ENCODE data around the gene SMARCE1.

The SMARCE1 gene

DNA sequence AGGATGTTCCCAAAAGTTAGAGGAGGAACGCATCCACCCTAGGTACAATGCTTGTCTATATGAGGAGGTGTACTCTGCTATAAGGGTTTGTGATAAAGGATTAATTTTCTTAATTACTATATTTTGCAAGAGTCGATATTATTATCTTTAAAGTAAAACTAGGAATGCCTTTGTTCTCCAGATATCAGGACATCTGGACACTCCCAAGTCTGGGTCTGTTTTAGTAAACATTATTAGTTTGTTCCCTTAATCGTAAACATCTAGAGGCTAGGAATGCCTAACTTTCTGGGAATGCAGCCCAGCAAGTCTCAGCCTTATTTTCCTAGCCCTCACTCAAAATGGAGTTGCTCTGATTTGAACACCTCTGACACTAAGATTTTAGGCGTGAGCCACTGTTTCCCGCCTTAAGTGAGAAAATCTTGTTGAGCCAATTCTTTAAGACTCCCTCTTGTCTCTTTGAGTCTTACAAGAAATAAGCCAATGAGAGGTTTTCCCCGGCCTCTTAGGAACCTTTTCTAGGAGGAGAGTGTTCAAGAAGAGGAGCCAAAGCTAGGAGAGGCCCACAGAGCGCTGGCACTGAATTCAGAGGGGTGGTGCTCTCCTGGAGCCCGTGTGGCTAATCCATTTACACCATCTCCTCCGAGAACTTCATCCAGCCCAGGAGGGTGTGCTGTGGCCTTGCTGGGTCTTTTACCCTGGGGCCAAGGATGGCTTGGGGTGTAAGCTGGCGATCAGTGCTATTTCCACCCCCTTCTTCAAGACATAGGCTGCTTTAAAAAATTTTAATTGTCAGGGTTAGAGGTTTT is 40.9 kb downstream of the SMARCE1 start:
- no peak for TF ChIP-seq CTCF (IDR thresholded peaks at IDR 0.05; ENCODE audit: poor library complexity, severe bottlenecking)
- Histone ChIP-seq H3K4me3 (ENCODE audit: severe bottlenecking) (no peak overlapping the region), H3K27me3 (ENCODE audit: insufficient read depth, poor library complexity, severe bottlenecking) (no peaks in the 10 kb centered on the region), H3K9me3 (ENCODE audit: severe bottlenecking) (no peaks in the 10 kb centered on the region), H3K36me3 (ENCODE audit: low read depth) (no peaks in the 10 kb centered on the region), H3K4me1 (ENCODE audit: insufficient read depth, poor library complexity, severe bottlenecking) (no peaks in the 10 kb centered on the region), H3K27ac (ENCODE audit: poor library complexity, severe bottlenecking) (no peak overlapping the region)
- ATAC-seq (ENCODE audit: low read depth) (no peak), DNase-seq (ENCODE audit: low spot score) (no peak)

DNA sequence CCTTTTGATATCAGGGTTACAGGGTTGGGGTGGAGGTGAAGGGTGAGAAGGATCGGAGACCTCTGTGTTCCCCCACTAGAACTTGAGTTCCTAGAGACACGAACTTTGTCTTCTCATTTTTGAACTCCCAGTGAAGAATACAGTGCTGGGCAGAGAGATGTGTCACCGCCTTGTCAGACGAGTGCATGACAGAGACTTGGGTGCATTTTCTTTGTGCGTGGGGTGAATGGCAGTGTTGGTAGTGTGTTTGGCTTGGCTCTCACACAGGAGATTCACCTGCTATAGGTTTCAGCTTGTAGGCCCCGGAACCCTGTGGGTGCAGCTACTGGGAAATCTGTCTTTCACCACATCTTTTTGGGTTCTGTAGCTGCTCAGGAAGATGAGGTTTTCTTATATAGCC is 42.3 kb downstream of the SMARCE1 start:
- Histone ChIP-seq H3K27ac (ENCODE audit: poor library complexity, severe bottlenecking) (no peak overlapping the region), H3K9me3 (ENCODE audit: severe bottlenecking) (no peaks in the 10 kb centered on the region), H3K4me3 (ENCODE audit: severe bottlenecking) (no peak overlapping the region), H3K4me1 (ENCODE audit: insufficient read depth, poor library complexity, severe bottlenecking) (no peaks in the 10 kb centered on the region), H3K36me3 (ENCODE audit: low read depth) (no peaks in the 10 kb centered on the region), H3K27me3 (ENCODE audit: insufficient read depth, poor library complexity, severe bottlenecking) (no peaks in the 10 kb centered on the region)
- TF ChIP-seq CTCF (IDR thresholded peaks at IDR 0.05; ENCODE audit: poor library complexity, severe bottlenecking): no peak
- DNase-seq (ENCODE audit: low spot score) (no peak), ATAC-seq (ENCODE audit: low read depth) (no peak)

GRCh38 chr17:40604327-40605080 is 43.1 kb downstream of the SMARCE1 start:
- no peak overlapping the region for H3K4me3 ChIP-seq (ENCODE audit: severe bottlenecking)
- no peaks in the 10 kb centered on the region for H3K36me3 ChIP-seq (ENCODE audit: low read depth)
- no peak for DNase-seq (ENCODE audit: low spot score)
- TF ChIP-seq CTCF (IDR thresholded peaks at IDR 0.05; ENCODE audit: poor library complexity, severe bottlenecking): no peak
- H3K27ac ChIP-seq (ENCODE audit: poor library complexity, severe bottlenecking): no peak overlapping the region
- no peak for ATAC-seq (ENCODE audit: low read depth)
- H3K27me3 ChIP-seq (ENCODE audit: insufficient read depth, poor library complexity, severe bottlenecking): no peaks in the 10 kb centered on the region
- H3K4me1 ChIP-seq (ENCODE audit: insufficient read depth, poor library complexity, severe bottlenecking): no peaks in the 10 kb centered on the region
- H3K9me3 ChIP-seq (ENCODE audit: severe bottlenecking): no peaks in the 10 kb centered on the region

DNA sequence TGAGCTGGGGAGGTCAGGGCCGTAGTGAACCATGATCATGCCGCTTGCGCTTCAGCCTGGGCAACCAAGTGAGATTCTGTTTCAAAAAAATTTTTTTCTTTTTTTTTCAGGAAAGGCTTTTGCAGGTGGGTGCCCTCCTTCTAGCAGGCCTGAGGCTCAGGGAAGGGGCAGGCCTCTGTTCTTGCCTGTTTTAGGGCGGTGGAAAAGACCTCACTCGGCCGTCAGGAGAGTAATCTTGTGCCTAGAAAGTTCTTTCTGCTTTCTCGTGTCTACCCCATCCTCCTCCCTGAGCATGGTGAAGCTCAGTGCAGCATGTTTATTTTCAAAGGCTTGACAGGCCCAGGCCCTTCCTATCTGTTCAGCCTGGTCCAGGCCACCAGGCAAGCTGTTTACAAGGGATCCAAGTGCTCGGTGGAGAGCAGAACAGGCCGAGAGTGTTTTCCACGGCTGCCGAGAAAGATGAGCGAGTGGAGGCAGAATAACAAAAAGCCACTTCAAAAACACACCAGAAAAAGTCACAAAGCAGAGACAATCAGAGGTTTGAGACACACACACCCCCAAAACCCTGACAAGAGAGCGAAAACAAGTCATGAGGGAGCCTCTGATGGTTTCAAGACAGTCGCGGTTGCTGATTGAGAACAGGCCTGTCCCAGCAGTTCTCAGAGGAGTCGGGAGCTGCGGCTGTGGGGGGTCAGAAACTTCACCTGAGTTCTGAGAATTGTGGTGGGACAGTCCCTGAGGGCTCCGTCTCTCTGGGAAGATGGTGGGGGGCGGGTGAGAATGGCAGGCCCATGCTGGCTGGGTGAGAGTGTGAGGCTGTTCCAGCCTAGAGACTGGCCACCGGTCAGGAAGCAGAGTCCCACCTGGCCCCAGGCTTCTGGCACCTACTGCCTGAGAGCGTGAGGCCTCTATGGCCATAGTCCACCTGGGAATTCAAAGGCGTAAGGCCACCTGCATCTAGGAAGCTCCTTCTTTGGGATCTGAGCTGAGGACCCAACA is 44.9 kb downstream of the SMARCE1 start:
- no peaks in the 10 kb centered on the region for H3K4me1 ChIP-seq (ENCODE audit: insufficient read depth, poor library complexity, severe bottlenecking)

More for the DNA sequence above, 44.9 kb downstream of the SMARCE1 start:
- Histone ChIP-seq H3K27me3 (ENCODE audit: insufficient read depth, poor library complexity, severe bottlenecking) (no peaks in the 10 kb centered on the region), H3K27ac (ENCODE audit: poor library complexity, severe bottlenecking) (no peak overlapping the region), H3K36me3 (ENCODE audit: low read depth) (no peaks in the 10 kb centered on the region), H3K9me3 (ENCODE audit: severe bottlenecking) (no peaks in the 10 kb centered on the region), H3K4me3 (ENCODE audit: severe bottlenecking) (no peak overlapping the region)
- TF ChIP-seq CTCF (IDR thresholded peaks at IDR 0.05; ENCODE audit: poor library complexity, severe bottlenecking): no peak
- ATAC-seq (ENCODE audit: low read depth) (no peak), DNase-seq (ENCODE audit: low spot score) (no peak)

Data from RWPE2 (cell line).